Lower leg skin (tissue), 3 donors: ENCODE measurements around the gene RNASE9.

ENCODE experiments used
- POLR2A ChIP-seq, 2 donors: fragments of 450-650 bp; IDR thresholded peaks; one replicate each; pipeline ENCODE4 v1.6.1; 2016 to 2017; ENCODE audit warnings: antibody characterized with exemption in 2 of 2, mild to moderate bottlenecking in 1 of 2, moderate library complexity in 1 of 2
- TF ChIP-seq, protein P1 (sequence below), 3 donors: fragments of 450-650 bp; IDR thresholded peaks; one replicate each; pipeline ENCODE4 v1.5.1; 2016; ENCODE audit warnings: antibody characterized with exemption in 3 of 3, mild to moderate bottlenecking in 3 of 3, moderate library complexity in 2 of 3

DNA sequence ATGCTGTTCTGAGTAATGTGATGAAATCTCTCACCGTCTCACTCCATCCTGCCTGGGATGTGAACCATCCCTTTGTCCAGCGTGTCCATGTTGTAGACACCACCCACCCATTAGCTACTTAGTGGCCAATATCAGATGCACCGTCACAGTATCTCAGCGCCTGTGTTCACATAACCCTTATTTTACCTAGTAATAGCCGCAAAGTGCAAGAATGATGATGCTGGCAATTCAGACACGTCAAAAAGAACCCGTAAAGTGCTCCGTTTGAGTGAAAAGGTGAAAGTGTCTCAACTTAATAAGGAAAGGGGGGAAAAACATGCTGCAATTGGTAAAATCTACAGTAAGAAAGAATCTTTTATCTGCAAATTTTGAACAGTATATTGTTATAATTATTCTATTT, 52.5 kb downstream of the RNASE9 start:
- TF ChIP-seq, protein P1, sequence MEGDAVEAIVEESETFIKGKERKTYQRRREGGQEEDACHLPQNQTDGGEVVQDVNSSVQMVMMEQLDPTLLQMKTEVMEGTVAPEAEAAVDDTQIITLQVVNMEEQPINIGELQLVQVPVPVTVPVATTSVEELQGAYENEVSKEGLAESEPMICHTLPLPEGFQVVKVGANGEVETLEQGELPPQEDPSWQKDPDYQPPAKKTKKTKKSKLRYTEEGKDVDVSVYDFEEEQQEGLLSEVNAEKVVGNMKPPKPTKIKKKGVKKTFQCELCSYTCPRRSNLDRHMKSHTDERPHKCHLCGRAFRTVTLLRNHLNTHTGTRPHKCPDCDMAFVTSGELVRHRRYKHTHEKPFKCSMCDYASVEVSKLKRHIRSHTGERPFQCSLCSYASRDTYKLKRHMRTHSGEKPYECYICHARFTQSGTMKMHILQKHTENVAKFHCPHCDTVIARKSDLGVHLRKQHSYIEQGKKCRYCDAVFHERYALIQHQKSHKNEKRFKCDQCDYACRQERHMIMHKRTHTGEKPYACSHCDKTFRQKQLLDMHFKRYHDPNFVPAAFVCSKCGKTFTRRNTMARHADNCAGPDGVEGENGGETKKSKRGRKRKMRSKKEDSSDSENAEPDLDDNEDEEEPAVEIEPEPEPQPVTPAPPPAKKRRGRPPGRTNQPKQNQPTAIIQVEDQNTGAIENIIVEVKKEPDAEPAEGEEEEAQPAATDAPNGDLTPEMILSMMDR (IDR thresholded peaks at IDR 0.05): no peak
- TF ChIP-seq POLR2A (IDR thresholded peaks at IDR 0.05): no peak
